Nucleus accumbens (tissue), 56 donors: ENCODE data around the gene TMEM131L.

Source experiments
- DNase-seq, 56 donors: peaks; one replicate each; lab custom pipeline; 2025; lab: John Stamatoyannopoulos, UW

Gene TMEM131L

DNA sequence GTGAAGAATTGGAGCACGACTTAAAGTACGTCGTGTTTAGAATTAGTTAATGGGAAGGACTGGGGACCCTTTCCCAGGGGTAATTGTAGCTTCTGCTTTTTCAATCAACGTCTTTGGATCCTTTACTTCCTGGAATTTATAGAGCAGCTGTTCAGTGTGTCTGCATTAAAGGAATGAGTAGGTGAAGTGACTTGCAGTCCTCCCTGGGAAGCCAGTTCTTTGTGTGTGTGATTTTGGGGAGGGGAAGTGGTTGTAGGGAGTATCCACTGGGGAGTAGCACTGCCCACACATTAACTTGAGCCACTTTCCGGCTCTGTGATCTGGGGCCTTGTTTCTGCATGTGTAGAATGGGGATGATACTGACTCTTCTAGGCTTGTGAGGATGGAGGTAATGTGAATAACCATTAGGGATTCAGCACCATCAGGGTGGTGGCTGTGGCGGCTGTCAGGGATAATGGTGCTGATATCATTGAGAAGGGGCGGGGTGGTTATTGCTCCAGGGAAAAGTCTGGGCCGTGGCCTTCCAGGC lies 54.7 kb downstream of the TMEM131L start:
- no peak for DNase-seq

DNA sequence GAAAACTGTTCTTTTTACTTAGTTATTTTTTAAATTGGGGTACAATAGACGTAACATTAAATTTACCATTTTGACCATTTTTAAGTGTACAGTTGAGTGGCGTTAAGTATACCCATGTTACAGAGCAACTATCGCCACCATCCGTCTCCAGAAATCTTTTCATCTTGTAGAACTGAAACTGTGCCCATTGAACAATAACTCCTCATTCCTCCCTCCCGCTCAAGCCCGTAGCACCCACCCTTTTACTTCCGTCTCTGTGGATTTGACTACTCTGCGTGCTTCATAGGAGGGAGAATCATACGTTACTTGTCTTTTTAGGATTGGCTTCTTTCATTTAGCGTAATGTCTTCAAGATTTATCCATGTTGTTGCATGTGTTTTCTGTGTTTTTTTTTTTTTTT lies 55.3 kb downstream of the TMEM131L start:
- DNase-seq, result no peak

DNA sequence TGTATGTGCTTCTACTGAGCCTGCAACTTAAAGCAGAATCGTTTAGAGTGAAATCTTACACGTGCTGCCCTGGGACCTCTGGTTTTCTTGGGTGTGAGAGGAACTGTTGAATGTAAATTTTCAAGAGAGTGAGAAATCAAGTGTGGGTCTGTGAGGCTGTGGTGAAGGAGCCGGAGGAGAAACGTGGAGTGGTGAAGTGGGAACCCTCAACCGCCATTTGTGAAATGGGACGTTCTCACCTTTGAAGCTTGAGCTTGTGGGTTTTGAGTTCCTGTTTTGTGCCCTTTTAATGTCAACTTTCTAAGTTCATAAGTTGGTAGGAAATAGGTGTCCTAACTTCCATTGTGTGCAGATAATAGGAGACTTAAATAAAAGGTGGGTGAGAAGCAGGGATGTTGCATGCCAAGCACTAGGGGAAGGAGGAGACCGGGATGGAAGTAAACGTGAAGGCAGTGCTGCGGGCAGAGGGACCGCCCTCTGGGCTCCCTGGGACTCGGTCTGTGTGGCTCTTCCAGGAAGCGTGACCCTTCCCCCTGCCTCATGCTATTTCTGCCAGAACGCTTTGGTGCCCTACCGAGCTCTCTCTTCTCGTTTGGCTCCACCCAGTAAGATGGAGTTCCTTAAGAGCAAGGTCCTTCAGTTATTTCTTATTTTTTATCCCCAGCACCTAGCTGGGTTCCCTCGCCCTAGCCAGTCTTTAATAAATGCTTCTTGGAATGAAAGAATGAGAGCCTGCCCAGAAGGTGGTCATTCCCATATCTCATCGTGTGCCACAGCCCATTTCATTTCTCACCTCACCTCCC lies 56.0 kb downstream of the TMEM131L start:
- DNase-seq, result no peak

DNA sequence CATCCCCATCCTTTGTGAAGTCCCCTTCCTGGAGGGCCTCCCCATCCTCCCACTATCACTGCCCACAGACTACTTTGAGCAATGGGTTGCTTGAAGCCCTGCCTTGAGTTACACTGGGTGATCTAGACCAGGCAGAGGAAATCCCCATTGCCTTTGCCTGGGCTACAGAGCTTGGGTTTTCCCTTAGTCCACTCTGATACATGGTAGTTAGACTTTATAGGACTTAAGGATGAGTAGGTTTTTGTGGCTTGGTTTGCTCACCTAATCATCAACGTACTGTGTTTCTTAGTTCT lies 56.6 kb downstream of the TMEM131L start:
- no peak for DNase-seq

DNA sequence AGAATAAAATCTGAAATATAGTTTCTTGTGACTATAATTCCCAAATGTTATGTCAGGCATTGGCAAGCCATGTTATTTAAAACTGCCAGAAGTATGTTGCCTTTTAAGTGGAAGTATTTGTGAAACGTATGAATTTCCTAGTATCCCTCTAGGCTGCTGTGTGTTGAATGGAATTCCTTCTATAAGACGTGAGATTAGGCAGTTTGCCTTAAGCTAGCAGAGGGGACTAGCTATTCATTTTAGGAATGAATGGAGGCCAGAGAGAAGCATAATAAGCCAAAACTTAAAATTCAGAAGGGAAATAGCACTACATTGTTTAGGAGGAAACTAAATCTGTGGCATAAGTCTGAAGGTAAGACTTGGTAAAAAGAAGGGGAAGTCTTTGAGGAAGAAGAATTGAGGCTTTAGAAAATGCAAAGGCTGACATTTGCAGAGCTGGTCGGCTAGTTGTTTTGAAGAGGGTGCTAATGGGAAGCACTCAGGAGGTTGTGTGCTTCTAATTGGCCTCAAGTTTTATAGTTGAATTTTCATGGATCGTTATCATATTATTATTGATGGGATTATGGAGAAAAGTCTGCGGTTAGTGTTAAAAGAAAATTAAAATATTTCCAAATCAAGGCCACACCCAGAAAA lies 57.1 kb downstream of the TMEM131L start:
- DNase-seq, result no peak

DNA sequence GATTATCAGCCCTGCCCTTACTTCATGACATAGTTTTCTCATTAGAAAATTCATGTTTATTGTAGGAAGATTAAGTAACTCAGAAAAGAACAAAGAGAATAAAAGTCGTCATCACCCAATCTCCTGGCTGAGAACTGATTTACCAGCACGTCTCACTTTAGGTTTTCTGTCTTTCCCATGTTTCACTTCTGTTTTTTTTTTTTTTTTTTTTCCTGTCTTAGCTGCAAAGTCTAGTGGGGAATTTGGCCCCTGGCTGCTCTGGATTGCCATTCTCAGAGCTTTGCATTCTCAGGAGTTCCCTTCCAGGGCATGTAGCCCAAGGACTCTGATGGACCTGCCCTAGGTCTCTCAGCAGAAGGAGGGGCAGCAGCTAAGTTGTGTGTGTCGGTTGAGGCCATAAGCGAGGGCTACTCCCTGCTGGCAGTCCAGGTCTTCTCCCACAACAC lies 57.8 kb downstream of the TMEM131L start:
- no peak for DNase-seq

DNA sequence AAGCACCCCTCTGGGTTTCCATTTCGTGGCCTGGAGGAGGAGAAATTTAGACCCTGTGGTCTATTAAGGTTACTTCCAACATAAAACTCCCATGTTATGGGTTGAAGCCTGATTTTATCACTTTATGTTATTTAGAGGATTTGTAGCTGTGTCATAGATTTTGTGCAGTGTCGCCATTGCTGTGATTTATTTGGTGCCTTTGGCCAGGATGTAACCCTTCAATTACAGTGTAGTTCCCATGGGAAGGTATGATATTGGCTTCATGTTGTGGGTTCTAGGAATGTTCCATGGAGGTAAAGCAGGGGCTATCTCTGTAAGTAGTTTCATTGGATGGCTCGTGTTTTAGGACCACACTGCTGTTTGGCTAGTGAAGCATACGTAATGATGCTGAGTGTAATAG lies 58.5 kb downstream of the TMEM131L start:
- no peak for DNase-seq

DNA sequence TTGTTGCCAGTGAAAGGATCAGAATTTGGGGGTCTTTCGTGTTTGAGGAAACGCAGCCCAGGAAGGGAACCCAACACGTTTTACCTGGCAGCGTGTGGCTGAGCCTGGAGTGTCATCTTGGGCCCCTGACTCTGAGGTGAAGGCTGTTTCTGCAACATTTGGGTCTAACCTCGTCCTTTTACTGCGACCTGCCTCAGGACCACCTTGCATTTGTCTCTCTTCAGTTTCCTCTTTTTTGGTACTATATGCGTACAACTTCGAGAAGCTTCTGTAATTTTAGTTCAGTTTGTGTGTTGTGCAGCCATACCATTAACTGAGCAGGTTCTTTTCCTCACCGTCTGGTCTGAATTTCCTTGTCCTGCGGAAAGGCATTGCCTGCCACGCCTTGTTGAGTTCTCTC lies 61.5 kb downstream of the TMEM131L start:
- no peak for DNase-seq

DNA sequence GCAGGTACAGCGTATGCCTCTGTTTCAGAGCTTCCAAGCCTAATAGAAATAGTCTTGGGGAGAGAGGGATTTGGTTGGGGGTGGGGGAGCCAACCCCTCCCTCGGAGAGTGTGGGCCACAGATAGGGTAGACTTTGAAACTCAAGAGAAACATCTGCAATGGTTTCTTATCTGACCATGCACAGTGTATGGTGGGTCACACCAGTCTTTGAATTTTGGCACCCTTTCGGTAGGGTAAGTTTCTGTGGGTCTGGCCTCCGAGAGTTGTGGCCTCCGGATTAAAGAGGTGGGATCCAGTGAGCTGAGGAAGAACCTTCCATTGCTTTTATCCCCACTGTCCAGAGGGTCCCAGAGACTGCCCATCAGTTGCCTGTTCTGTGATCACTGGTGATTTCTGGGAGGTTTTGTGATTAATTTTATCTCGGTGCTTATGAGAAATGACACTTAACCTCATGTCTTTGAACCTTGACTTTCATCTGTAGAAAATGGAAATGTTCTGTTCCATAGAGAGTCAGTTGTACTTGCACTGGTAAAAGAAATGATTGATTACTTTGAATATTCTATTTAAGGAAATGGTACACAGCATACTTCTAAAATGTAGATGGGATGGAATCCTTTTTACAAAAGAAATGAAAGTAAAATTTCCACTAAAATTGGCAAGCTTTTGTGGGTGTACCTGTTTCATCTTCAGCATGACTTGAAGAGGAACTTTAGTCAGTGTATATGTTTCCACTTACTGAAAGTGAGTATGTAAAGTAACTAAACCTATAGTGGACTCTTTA lies 62.7 kb downstream of the TMEM131L start:
- DNase-seq, result no peak

DNA sequence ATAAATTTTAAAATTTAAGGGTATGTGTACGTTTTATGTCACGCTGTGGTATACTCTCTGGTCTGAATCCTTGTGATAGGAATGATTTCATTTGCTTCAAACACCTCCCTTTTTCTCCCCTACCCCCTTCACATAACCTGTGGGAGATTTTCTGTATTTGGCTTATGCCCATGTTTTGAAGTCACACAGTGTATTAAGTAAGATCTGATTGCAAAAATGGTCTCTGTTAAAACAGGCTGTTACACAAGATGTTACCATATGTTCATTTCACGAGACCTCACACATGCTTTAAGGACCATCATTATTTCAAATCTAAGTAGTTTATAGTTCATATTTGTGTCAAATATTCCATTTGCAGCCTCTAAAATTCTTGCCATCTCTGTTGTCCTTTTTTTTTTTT lies 63.5 kb downstream of the TMEM131L start:
- no peak for DNase-seq

DNA sequence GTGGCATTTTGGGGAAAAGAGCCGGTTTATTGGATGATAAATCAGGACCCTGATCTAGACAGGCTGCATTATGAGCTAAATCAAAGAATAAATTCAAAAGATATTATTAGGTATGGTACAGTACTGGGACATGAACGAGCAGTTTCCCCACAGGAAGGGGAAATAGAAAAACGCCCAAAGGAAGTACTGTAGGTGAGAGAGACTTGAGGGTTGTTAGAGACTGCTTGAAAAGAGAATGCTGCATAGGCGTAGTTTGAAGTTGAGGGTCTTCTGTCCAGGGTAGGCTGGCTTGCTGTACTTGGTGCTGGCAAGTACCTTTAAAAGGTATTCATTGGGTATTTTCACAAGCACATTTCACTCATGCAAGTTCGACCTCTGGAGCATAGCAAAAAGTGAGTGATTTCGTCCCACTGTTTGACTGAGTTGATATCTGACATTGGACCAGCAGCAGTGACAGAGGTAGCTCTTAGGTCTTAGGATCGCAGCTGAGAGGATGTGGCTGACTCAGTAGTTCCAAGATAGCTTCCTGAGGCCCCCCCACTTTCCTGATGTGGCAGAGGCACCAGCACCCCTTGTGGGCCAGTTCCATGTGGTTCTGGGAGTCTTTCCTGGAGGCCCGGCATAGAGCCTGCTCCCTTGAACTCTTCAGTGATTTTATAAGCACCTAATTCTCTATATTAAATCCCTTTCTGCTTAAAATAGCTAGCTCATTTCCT lies 64.3 kb downstream of the TMEM131L start:
- no peak for DNase-seq

DNA sequence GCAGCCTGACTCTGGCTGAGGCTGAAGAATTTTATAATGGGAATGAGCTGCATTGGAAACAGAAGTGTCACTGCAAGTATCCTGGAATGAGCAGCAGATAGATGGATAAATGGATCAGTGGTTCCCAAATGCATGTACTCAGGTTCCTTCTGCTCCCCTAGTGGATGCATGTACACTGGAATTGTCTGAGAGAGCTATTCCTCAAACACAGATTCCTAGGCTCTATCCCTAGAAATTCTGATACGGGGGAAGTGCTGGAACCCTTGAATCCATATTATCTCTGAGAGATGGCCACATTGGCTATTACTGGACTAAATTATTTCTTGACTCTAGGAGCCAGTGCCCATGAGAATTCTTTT lies 64.8 kb downstream of the TMEM131L start:
- no peak for DNase-seq

DNA sequence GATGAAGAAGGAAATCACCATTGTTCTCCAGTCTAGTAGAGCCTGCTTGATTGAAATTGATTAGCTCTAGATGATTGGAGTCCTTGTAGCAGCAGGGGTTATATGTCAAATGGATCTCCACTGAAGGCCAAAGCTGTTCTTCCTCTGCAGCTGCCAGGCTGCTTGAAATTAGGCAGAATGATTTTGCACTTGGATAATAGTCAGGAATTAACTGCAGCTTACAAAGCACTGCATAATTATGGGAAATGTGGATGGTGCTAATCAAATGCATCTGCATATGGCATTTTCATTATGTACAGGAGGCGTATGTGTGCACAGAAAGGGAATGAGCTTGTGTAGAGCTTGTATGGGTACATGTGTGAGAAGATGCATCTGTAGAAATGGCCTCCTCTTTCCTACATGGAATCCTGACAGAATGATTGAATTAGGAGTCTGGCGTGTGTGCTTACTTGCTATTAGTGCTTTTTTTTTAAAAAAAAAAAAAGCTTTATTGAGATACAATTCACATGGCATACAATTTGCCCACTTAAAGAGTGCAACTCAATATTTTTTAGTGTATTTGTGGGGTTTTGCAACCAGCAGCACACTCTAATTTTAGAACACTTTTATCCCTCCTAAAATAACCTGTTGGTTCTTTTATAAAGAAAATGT lies 65.9 kb downstream of the TMEM131L start:
- DNase-seq, result no peak

DNA sequence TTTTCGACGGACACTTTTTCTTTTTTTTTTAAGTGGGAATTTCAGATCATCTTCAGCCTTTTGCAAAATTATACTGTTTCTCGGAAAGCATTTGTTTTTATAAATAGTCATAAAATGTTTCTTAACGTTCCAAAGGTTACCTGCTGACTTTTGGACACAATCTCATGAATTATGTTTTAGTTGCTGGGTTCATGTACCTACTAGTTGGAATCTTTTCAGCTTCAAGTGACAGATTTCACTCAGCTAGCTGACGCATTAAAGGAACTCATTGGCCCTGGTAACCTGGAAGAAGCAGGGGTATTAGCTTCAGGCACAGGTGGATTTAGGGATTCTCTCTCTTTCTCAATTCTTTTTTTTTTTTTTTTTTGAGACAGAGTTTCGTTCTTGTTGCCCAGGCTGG lies 66.5 kb downstream of the TMEM131L start:
- DNase-seq, result no peak

DNA sequence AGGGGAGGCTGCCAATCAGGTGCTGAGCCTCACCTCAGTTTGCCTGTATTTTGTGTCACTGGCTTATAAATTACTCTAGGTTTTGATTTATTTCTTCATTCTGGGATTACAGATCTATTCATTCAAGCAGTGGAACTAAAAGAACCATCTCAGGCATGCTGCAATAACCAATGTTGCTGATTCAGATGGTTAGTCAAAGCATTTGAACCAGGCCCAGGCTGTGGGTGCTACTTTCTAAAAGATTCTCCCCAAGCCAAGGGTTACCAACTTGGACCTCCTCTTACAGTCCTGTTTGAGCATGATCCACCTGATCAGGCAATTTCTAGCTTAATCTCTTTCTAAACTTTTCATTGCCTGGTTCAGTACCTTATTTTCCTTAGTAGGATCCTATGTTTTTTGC lies 67.2 kb downstream of the TMEM131L start:
- no peak for DNase-seq

DNA sequence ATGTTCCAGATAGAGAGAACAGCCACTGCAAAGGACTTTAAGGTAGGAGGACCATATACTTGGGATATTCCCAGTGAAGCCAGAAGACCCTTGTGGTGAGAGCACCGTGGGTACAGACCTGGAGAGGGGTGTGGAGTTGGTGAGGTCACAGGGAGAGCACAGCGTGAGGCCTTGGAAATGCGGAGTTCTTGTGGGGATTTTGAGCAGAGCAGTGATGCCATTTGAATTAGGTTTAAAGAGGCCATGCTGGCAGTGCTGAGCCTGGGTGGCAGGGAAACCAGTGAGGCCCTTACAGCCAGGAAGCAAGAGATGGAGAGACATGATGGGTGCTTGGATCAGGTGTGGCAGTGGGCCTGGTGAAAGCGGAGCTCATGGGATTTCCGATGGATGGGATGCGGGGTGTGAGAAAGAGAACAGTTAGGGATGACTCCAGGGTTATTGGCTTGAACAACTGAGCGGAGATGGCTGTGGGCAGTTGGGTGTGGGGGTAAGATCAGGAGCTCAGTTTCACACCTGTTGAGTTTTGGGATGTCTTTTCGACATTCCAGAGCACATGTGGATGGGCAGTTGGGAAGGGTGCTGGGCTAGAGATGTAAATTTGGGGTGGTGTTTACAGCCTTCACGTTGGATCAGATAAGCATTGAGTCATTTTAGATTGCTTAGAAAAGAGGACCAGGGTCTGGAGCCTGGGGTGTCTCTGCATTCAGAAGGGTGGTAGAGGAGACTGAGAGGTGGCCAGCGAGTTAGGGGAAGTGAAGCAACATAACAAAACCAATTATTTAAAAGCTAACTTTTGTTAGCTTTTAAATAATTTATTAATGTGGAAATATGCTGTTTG lies 68.9 kb downstream of the TMEM131L start:
- DNase-seq, result no peak

DNA sequence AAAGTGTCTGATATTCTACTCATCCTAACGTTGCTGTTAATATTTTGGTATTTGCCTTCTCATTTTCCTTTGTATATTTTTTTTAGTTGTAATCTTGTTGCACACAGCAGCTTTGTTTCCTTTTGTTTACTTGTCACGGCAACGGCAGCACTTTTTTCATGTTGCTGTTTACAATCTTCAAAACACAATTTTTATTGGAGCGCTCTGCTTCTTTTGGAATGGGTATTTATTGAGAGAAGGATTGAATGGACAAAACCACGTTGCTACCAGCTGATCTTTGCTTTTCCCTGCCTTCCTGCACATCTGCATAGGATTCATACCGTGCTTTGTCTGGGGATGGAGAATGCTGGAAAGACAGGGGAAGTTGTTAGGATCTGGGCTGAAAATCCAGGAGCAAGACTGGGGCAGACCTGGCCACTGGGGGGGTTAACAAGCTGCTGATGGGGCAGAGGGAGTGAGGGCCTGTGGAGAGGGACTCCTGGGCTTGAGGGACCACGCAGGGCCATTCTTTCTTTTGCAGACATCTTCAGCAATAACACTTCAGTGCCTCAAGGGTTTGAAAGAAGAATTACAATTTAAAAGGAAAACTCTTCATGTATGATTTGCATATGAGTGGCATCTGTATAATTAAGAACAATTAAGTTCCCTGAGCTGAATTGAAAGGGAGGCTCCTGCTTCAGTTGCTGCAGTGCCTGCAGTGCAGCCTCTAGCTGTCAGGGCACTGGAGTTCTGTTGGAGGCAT lies 69.8 kb downstream of the TMEM131L start:
- DNase-seq, result peak in 1 of 56 donors; percentile 38

DNA sequence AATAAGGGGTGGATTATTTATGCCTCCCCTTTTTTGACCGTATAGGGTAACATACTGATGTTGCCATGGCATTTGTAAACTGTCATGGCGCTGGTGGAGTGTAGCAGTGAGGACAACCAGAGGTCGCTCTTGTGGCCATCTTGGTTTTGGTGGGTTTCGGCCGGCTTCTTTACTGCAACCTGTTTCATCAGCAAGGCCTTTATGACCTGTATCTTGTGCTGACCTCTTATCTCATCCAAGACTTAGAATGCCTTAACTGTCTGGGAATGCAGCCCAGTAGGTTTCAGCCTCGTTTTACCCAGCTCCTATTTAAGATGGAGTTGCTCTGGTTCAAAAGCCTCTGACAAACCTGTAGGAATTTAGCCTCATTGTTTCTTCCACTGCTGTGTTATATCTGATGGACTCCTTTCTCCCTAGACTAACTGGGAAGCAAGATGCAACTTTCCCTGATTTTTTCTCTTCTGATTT lies 71.4 kb downstream of the TMEM131L start:
- DNase-seq, result no peak
